WTC11 (cell line): ENCODE results near the gene PHIP. TPM values are rescaled to one million over a fixed set of nuclear protein-coding genes. Genes with fewer than 3 reads are reported as not detected.

Experiments used
- ATAC-seq: fragments of 200-7000 bp; cut with Tn5 transposase; 2 replicates; pipeline ENCODE4 v1.10.0; 2021; ENCODE audit warnings: mild to moderate bottlenecking, moderate library complexity
- Bru-seq: library from RNA; stranded (reverse); fragments of 400-500 nt; gene quantifications from one replicate; lab custom pipeline; 2021; lab: Mats Ljungman, UMichigan
- CTCF ChIA-PET: fragments of 300-600 bp; sonication (Branson Sonifier 250); formaldehyde crosslinking; loops from one replicate; lab custom pipeline; 2021; ENCODE audit warnings: antibody characterized with exemption; lab: Charles Lee
- POLR2A ChIA-PET: fragments of 350-600 bp; sonication (Branson Sonifier 250); formaldehyde crosslinking; loops from one replicate; lab custom pipeline; 2021; ENCODE audit warnings: antibody characterized with exemption; lab: Charles Lee
- DNase-seq: peaks from one replicate; pipeline ENCODE4 v3.0.0; 2021; ENCODE audit warnings: low spot score
- H3K27ac Mint-ChIP-seq: 2 replicates; pipeline ENCODE4 v1.8.0; 2021; ENCODE audit warnings: mixed read lengths
- H3K27me3 Mint-ChIP-seq: 2 replicates; pipeline ENCODE4 v1.8.0; 2021; ENCODE audit warnings: low read depth, mild to moderate bottlenecking, moderate library complexity, mixed read lengths
- H3K36me3 Mint-ChIP-seq: 2 replicates; pipeline ENCODE4 v1.8.0; 2021; ENCODE audit warnings: mixed read lengths
- H3K4me1 Mint-ChIP-seq: 2 replicates; pipeline ENCODE4 v1.8.0; 2022; ENCODE audit warnings: mixed read lengths
- H3K4me3 Mint-ChIP-seq: 2 replicates; pipeline ENCODE4 v1.8.0; 2021; ENCODE audit warnings: mild to moderate bottlenecking, moderate library complexity, mixed read lengths
- H3K9me3 Mint-ChIP-seq: 2 replicates; pipeline ENCODE4 v1.8.0; 2021; ENCODE audit warnings: mixed read lengths
- CREM ChIP-seq: sonication (generic); formaldehyde crosslinking; IDR thresholded peaks from 2 replicates; pipeline ENCODE4 v1.8.1; 2022; ENCODE audit warnings: mild to moderate bottlenecking, missing genetic modification reagents, moderate library complexity
- ETV6 ChIP-seq: sonication (generic); formaldehyde crosslinking; IDR thresholded peaks from 2 replicates; pipeline ENCODE4 v1.8.1; 2022; ENCODE audit warnings: mild to moderate bottlenecking, missing genetic modification reagents
- FOXK1 ChIP-seq: sonication (generic); formaldehyde crosslinking; IDR thresholded peaks from 2 replicates; pipeline ENCODE4 v1.8.0; 2022; ENCODE audit warnings: mild to moderate bottlenecking, moderate library complexity, missing genetic modification reagents
- FOXP1 ChIP-seq: sonication (generic); formaldehyde crosslinking; IDR thresholded peaks from 2 replicates; pipeline ENCODE4 v1.8.0; 2022; ENCODE audit warnings: missing genetic modification reagents, mild to moderate bottlenecking, moderate library complexity, borderline replicate concordance
- GABPB1 ChIP-seq: sonication (generic); formaldehyde crosslinking; IDR thresholded peaks from 2 replicates; pipeline ENCODE4 v1.8.1; 2023; ENCODE audit warnings: mild to moderate bottlenecking, missing genetic modification reagents
- IRF2 ChIP-seq: sonication (generic); formaldehyde crosslinking; IDR thresholded peaks from 2 replicates; pipeline ENCODE4 v1.8.0; 2022; ENCODE audit warnings: low read depth, missing genetic modification reagents, borderline replicate concordance
- JUN ChIP-seq: sonication (generic); formaldehyde crosslinking; IDR thresholded peaks from 2 replicates; pipeline ENCODE4 v1.8.0; 2023; ENCODE audit warnings: mild to moderate bottlenecking, missing genetic modification reagents
- KAT7 ChIP-seq: sonication (generic); formaldehyde crosslinking; IDR thresholded peaks from 2 replicates; pipeline ENCODE4 v1.8.1; 2023; ENCODE audit warnings: missing genetic modification reagents, mild to moderate bottlenecking, borderline replicate concordance
- NR2C2 ChIP-seq: sonication (generic); formaldehyde crosslinking; IDR thresholded peaks from 2 replicates; pipeline ENCODE4 v1.8.0; 2022; ENCODE audit warnings: mild to moderate bottlenecking, missing genetic modification reagents
- RELA ChIP-seq: sonication (generic); formaldehyde crosslinking; IDR thresholded peaks from 2 replicates; pipeline ENCODE4 v1.8.1; 2022; ENCODE audit warnings: missing genetic modification reagents, mild to moderate bottlenecking, borderline replicate concordance
- SMAD3 ChIP-seq: sonication (generic); formaldehyde crosslinking; IDR thresholded peaks from 2 replicates; pipeline ENCODE4 v1.8.0; 2022; ENCODE audit warnings: missing genetic modification reagents, mild to moderate bottlenecking, borderline replicate concordance
- SP1 ChIP-seq: sonication (generic); formaldehyde crosslinking; conservative IDR thresholded peaks from 2 replicates; pipeline ENCODE4 v1.8.1; 2022; ENCODE audit warnings: missing genetic modification reagents
- TP53 ChIP-seq: sonication (generic); formaldehyde crosslinking; IDR thresholded peaks from 2 replicates; pipeline ENCODE4 v1.8.1; 2023; ENCODE audit warnings: mild to moderate bottlenecking, missing genetic modification reagents
- long read RNA-seq, 3 experiments: library from RNA in 1 of 3; library from capped mRNA in 1 of 3; library from polyadenylated mRNA in 1 of 3; unstranded in 2 of 3; stranded (forward) in 1 of 3; transcript quantifications; one replicate each; pipeline ENCODE4 v2.0.0, GENCODE V29; 2021
- total RNA-seq: library from RNA; stranded (reverse); gene quantifications from 3 replicates; pipeline ENCODE4 v1.2.3, GENCODE V29; 2021
- TF ChIP-seq, protein P1 (sequence below): sonication (generic); formaldehyde crosslinking; IDR thresholded peaks from 2 replicates; pipeline ENCODE4 v1.8.0; 2022; ENCODE audit warnings: mild to moderate bottlenecking, missing genetic modification reagents
- TF ChIP-seq, protein P2 (sequence below): sonication (generic); formaldehyde crosslinking; IDR thresholded peaks from 2 replicates; pipeline ENCODE4 v1.8.0; 2022; ENCODE audit warnings: missing genetic modification reagents
- TF ChIP-seq, protein P3 (sequence below): sonication (generic); formaldehyde crosslinking; IDR thresholded peaks from 2 replicates; pipeline ENCODE4 v1.8.1; 2023; ENCODE audit warnings: mild to moderate bottlenecking, missing genetic modification reagents
- TF ChIP-seq, protein P4 (sequence below): sonication (generic); formaldehyde crosslinking; IDR thresholded peaks from 2 replicates; pipeline ENCODE4 v1.8.1; 2022; ENCODE audit warnings: low read depth, mild to moderate bottlenecking, moderate library complexity, missing genetic modification reagents, borderline replicate concordance
- TF ChIP-seq, protein P5 (sequence below): sonication (generic); formaldehyde crosslinking; IDR thresholded peaks from 2 replicates; pipeline ENCODE4 v1.8.0; 2023; ENCODE audit warnings: missing genetic modification reagents, mild to moderate bottlenecking, borderline replicate concordance
- TF ChIP-seq, protein P6 (sequence below): sonication (generic); formaldehyde crosslinking; IDR thresholded peaks from 2 replicates; pipeline ENCODE4 v1.8.1; 2023; ENCODE audit warnings: mild to moderate bottlenecking, moderate library complexity, missing genetic modification reagents

PHIP gene
- 45.6 to 47.3 TPM (median 45.7 TPM) in 3 replicates for total RNA-seq
- Bru-seq, nascent RNA = percentile 97 among the genes with signal in this experiment
- long read RNA-seq, experiment 1, full-length matches to known transcripts = 106 of 307 reads
- long read RNA-seq, experiment 1, partial matches to known transcripts = 85 of 307 reads
- long read RNA-seq, experiment 1, other reads (novel, unspliced or antisense) = 116 of 307 reads
- long read RNA-seq, experiment 2, full-length matches to known transcripts = 1 of 59 reads
- long read RNA-seq, experiment 2, partial matches to known transcripts = 14 of 59 reads
- long read RNA-seq, experiment 2, other reads (novel, unspliced or antisense) = 44 of 59 reads
- long read RNA-seq, experiment 3, partial matches to known transcripts = 17 of 26 reads
- long read RNA-seq, experiment 3, other reads (novel, unspliced or antisense) = 9 of 26 reads

DNA sequence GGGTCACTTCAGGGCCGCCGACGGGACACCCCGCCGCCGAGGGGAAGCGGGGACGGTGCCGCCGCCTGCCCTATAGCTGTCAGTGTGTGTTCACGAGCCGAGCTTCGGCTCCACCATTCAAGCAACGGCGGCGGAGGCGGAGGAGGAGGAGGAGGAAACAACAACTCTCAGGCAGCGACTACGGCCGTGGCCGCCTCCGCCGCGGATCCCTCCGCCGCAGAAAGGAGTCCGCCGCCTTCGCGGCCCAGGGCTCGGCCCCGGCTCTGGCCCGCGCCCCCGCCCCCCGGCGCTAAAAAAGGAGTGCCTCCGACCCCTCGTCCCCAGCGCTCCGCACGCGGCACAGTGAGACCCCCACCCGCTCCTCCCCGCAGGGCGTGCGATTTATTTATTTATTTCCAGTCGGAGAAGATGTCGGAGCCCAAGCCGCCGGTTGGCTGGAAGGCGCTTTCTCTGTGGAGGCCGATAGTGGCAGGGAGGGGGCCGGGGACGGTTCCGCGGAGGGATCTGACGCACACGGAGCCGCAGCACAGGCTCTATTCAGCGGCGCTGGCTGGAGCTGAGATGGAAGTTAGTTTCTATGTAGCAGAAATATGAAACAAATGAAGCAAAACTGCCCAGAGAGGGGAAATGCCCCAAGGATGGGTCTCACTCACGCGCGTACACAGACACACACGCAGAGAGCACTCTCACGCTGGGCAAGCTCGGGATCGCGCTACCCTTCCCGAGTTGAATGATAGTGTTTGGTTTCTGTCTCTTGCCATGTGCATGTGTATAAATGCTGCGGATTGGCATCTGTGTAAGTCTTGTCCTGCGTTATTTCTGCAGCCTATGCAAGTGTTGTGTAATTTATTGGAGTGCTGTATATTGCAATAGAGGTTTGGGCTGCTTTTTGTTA lies at the start of gene PHIP:
Gene PHIP, minus strand, starts transcription at position 180 of the 895 bp plus-strand sequence. CDS start 186 bp downstream, outside the sequence.
- peak; percentile 88 for DNase-seq
- H3K4me3 Mint-ChIP-seq = peak within 1 kb of the TSS; percentile 93
- H3K36me3 Mint-ChIP-seq = peaks cover 3% of the 10 kb centered on the region; the same call in 1 of the 2 replicates
- no peaks in the 10 kb centered on the region for H3K27me3 Mint-ChIP-seq
- no peaks in the 10 kb centered on the region for H3K9me3 Mint-ChIP-seq
- peak within 1 kb of the TSS; percentile 97 for H3K27ac Mint-ChIP-seq
- peak; percentile 76 for ATAC-seq
- POLR2A ChIA-PET = interaction anchor here (0.7 to 1.5 kb wide), 3 partner anchors 74 to 154 kb away, joined by 4 to 5 read pairs (median 4); no protein-coding TSS in a partner anchor
- CTCF ChIA-PET = no interaction called here
- H3K4me1 Mint-ChIP-seq = peaks cover 58% of the 10 kb centered on the region
- TF ChIP-seq, protein P1, sequence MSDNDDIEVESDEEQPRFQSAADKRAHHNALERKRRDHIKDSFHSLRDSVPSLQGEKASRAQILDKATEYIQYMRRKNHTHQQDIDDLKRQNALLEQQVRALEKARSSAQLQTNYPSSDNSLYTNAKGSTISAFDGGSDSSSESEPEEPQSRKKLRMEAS (CRISPR knock-in tag) = peak; percentile 51; the same call in 1 of the 2 replicates
- TF ChIP-seq RELA = 0 out of 2 replicates have a peak, but pooled peaks have one; percentile 23
- 0 out of 2 replicates have a peak, but pooled peaks have one; percentile 49 for TF ChIP-seq FOXP1 (CRISPR knock-in tag)
- TF ChIP-seq, protein P2, sequence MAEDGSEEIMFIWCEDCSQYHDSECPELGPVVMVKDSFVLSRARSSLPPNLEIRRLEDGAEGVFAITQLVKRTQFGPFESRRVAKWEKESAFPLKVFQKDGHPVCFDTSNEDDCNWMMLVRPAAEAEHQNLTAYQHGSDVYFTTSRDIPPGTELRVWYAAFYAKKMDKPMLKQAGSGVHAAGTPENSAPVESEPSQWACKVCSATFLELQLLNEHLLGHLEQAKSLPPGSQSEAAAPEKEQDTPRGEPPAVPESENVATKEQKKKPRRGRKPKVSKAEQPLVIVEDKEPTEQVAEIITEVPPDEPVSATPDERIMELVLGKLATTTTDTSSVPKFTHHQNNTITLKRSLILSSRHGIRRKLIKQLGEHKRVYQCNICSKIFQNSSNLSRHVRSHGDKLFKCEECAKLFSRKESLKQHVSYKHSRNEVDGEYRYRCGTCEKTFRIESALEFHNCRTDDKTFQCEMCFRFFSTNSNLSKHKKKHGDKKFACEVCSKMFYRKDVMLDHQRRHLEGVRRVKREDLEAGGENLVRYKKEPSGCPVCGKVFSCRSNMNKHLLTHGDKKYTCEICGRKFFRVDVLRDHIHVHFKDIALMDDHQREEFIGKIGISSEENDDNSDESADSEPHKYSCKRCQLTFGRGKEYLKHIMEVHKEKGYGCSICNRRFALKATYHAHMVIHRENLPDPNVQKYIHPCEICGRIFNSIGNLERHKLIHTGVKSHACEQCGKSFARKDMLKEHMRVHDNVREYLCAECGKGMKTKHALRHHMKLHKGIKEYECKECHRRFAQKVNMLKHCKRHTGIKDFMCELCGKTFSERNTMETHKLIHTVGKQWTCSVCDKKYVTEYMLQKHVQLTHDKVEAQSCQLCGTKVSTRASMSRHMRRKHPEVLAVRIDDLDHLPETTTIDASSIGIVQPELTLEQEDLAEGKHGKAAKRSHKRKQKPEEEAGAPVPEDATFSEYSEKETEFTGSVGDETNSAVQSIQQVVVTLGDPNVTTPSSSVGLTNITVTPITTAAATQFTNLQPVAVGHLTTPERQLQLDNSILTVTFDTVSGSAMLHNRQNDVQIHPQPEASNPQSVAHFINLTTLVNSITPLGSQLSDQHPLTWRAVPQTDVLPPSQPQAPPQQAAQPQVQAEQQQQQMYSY (CRISPR knock-in tag) = no peak
- TF ChIP-seq, protein P3, sequence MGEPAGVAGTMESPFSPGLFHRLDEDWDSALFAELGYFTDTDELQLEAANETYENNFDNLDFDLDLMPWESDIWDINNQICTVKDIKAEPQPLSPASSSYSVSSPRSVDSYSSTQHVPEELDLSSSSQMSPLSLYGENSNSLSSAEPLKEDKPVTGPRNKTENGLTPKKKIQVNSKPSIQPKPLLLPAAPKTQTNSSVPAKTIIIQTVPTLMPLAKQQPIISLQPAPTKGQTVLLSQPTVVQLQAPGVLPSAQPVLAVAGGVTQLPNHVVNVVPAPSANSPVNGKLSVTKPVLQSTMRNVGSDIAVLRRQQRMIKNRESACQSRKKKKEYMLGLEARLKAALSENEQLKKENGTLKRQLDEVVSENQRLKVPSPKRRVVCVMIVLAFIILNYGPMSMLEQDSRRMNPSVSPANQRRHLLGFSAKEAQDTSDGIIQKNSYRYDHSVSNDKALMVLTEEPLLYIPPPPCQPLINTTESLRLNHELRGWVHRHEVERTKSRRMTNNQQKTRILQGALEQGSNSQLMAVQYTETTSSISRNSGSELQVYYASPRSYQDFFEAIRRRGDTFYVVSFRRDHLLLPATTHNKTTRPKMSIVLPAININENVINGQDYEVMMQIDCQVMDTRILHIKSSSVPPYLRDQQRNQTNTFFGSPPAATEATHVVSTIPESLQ (CRISPR knock-in tag) = no peak
- TF ChIP-seq, protein P4, sequence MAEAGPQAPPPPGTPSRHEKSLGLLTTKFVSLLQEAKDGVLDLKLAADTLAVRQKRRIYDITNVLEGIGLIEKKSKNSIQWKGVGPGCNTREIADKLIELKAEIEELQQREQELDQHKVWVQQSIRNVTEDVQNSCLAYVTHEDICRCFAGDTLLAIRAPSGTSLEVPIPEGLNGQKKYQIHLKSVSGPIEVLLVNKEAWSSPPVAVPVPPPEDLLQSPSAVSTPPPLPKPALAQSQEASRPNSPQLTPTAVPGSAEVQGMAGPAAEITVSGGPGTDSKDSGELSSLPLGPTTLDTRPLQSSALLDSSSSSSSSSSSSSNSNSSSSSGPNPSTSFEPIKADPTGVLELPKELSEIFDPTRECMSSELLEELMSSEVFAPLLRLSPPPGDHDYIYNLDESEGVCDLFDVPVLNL (CRISPR knock-in tag) = no peak
- peak; percentile 23; the same call in 1 of the 2 replicates for TF ChIP-seq GABPB1 (CRISPR knock-in tag)
- TF ChIP-seq NR2C2 = no peak
- no peak for TF ChIP-seq IRF2 (CRISPR knock-in tag)
- no peak; the same call in 1 of the 2 replicates for TF ChIP-seq ETV6 (CRISPR knock-in tag)
- peak; percentile 70; the same call in 1 of the 2 replicates for TF ChIP-seq JUN (CRISPR knock-in tag)
- TF ChIP-seq FOXK1 (CRISPR knock-in tag) = peak; percentile 84
- peak; percentile 59; the same call in 1 of the 2 replicates for TF ChIP-seq SMAD3 (CRISPR knock-in tag)
- TF ChIP-seq CREM (CRISPR knock-in tag) = peak; percentile 39; the same call in 1 of the 2 replicates
- peak; percentile 54 for TF ChIP-seq SP1 (CRISPR knock-in tag)
- TF ChIP-seq, protein P5, sequence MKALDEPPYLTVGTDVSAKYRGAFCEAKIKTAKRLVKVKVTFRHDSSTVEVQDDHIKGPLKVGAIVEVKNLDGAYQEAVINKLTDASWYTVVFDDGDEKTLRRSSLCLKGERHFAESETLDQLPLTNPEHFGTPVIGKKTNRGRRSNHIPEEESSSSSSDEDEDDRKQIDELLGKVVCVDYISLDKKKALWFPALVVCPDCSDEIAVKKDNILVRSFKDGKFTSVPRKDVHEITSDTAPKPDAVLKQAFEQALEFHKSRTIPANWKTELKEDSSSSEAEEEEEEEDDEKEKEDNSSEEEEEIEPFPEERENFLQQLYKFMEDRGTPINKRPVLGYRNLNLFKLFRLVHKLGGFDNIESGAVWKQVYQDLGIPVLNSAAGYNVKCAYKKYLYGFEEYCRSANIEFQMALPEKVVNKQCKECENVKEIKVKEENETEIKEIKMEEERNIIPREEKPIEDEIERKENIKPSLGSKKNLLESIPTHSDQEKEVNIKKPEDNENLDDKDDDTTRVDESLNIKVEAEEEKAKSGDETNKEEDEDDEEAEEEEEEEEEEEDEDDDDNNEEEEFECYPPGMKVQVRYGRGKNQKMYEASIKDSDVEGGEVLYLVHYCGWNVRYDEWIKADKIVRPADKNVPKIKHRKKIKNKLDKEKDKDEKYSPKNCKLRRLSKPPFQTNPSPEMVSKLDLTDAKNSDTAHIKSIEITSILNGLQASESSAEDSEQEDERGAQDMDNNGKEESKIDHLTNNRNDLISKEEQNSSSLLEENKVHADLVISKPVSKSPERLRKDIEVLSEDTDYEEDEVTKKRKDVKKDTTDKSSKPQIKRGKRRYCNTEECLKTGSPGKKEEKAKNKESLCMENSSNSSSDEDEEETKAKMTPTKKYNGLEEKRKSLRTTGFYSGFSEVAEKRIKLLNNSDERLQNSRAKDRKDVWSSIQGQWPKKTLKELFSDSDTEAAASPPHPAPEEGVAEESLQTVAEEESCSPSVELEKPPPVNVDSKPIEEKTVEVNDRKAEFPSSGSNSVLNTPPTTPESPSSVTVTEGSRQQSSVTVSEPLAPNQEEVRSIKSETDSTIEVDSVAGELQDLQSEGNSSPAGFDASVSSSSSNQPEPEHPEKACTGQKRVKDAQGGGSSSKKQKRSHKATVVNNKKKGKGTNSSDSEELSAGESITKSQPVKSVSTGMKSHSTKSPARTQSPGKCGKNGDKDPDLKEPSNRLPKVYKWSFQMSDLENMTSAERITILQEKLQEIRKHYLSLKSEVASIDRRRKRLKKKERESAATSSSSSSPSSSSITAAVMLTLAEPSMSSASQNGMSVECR (CRISPR knock-in tag) = 0 out of 2 replicates have a peak, but pooled peaks have one; percentile 9
- TF ChIP-seq KAT7 (CRISPR knock-in tag) = peak; percentile 74; the same call in 1 of the 2 replicates
- TF ChIP-seq TP53 (CRISPR knock-in tag) = no peak
- TF ChIP-seq, protein P6, sequence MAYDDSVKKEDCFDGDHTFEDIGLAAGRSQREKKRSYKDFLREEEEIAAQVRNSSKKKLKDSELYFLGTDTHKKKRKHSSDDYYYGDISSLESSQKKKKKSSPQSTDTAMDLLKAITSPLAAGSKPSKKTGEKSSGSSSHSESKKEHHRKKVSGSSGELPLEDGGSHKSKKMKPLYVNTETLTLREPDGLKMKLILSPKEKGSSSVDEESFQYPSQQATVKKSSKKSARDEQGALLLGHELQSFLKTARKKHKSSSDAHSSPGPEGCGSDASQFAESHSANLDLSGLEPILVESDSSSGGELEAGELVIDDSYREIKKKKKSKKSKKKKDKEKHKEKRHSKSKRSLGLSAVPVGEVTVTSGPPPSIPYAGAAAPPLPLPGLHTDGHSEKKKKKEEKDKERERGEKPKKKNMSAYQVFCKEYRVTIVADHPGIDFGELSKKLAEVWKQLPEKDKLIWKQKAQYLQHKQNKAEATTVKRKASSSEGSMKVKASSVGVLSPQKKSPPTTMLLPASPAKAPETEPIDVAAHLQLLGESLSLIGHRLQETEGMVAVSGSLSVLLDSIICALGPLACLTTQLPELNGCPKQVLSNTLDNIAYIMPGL (CRISPR knock-in tag) = peak; percentile 95
